ENCODE data around the gene CPE.

The CPE gene

DNA sequence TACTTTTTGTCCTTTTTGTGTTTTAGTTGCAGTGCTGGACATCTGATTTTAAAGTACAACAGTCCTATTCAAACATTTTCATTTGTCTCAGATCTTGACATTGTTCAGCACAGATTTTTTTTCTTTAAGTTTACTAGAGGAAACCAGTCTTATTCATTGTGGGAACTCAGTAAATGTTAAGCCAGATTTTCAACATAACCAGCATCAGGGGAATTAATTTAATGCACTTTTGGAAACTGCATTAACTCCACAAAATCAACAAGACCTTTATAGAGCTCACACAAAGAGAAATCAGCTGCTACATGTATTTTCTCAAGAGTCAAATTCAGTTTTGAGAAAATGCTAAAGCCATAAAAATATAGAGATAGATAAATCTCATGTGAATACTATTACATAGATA, 9.9 kb downstream of the CPE start:
- H3K9me3 ChIP-seq (ENCODE audit: control insufficient read depth, low read length): no peaks in the 10 kb centered on the region
- no peak overlapping the region for H3K4me3 ChIP-seq (ENCODE audit: low read length)
- H3K36me3 ChIP-seq (ENCODE audit: control insufficient read depth, insufficient read depth, low read length): no peaks in the 10 kb centered on the region
- H3K27me3 ChIP-seq (ENCODE audit: control insufficient read depth, insufficient read depth, low read length): no peaks in the 10 kb centered on the region
- no peak overlapping the region for H3K9ac ChIP-seq (ENCODE audit: low read length)
- H3K4me1 ChIP-seq (ENCODE audit: control insufficient read depth, insufficient read depth, low read length): no peaks in the 10 kb centered on the region

DNA sequence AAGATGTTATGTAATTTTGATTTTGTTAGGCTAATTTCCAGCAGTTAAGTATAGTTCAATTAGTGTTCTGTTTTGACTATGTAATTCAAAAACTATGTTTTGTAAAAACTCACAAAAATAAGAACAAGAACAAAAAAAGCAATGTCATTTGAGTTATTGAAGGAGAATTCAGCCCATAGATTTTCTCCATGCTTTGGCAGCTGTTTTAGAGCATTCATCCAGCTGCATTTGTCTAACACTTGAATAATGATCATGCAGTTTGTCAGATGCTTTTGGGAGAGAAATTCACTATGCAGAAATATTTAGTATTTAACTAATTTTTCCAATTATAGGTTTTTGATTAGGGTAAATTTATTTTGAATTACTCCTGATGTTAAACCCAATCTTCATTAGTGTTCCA, 14.2 kb downstream of the CPE start:
- no peaks in the 10 kb centered on the region for H3K36me3 ChIP-seq (ENCODE audit: control insufficient read depth, insufficient read depth, low read length)
- no peaks in the 10 kb centered on the region for H3K9me3 ChIP-seq (ENCODE audit: control insufficient read depth, low read length)
- no peaks in the 10 kb centered on the region for H3K27me3 ChIP-seq (ENCODE audit: control insufficient read depth, insufficient read depth, low read length)
- no peak overlapping the region for H3K9ac ChIP-seq (ENCODE audit: low read length)
- no peak overlapping the region for H3K4me3 ChIP-seq (ENCODE audit: low read length)
- no peaks in the 10 kb centered on the region for H3K4me1 ChIP-seq (ENCODE audit: control insufficient read depth, insufficient read depth, low read length)

DNA sequence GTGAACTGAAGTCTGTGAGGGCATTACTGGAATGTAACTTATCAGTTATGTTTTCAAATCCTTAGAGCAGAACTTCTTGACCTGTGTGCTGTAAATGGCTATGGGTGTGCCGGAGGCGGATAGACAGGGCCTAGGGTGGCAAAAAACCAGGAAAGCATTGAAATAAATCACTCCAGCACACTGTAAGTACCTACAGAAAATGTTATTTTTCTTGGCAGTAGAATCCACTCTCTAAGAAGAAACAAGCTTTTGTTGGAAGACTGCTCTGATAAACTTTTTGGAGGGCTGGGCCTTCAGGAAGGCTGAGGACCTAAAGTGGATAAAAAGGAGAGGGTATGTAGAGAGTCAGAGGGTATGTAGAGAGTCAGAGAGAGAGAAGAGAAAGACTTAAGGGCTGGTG, 14.9 kb downstream of the CPE start:
- no peak overlapping the region for H3K9ac ChIP-seq (ENCODE audit: low read length)
- H3K36me3 ChIP-seq (ENCODE audit: control insufficient read depth, insufficient read depth, low read length): no peaks in the 10 kb centered on the region
- no peaks in the 10 kb centered on the region for H3K9me3 ChIP-seq (ENCODE audit: control insufficient read depth, low read length)

DNA sequence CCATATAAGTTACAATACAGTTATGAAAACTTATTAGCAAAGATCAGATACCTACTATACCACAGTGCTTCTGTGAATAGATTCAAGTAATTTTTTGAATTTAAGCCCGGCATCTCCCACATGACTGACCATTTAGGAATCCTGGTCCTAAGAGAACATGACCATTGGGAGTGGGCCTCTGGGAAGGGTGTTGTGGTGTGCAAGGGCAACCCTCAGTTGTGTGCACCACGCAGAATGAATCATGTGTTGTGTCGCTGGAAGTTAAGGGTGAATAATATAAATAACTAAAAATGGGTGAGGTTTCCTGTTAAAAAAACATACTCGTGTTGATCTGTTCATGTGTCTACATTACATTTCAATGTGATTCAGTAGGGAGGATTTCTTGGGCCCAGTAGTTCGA, 15.5 kb downstream of the CPE start:
- Histone ChIP-seq H3K9ac (ENCODE audit: low read length) (no peak overlapping the region), H3K36me3 (ENCODE audit: control insufficient read depth, insufficient read depth, low read length) (no peaks in the 10 kb centered on the region), H3K27me3 (ENCODE audit: control insufficient read depth, insufficient read depth, low read length) (no peaks in the 10 kb centered on the region), H3K4me3 (ENCODE audit: low read length) (no peak overlapping the region), H3K9me3 (ENCODE audit: control insufficient read depth, low read length) (no peaks in the 10 kb centered on the region), H3K4me1 (ENCODE audit: control insufficient read depth, insufficient read depth, low read length) (no peaks in the 10 kb centered on the region)

More for the DNA sequence above, 14.9 kb downstream of the CPE start:
- Histone ChIP-seq H3K4me1 (ENCODE audit: control insufficient read depth, insufficient read depth, low read length) (no peaks in the 10 kb centered on the region), H3K4me3 (ENCODE audit: low read length) (no peak overlapping the region), H3K27me3 (ENCODE audit: control insufficient read depth, insufficient read depth, low read length) (no peaks in the 10 kb centered on the region)

DNA sequence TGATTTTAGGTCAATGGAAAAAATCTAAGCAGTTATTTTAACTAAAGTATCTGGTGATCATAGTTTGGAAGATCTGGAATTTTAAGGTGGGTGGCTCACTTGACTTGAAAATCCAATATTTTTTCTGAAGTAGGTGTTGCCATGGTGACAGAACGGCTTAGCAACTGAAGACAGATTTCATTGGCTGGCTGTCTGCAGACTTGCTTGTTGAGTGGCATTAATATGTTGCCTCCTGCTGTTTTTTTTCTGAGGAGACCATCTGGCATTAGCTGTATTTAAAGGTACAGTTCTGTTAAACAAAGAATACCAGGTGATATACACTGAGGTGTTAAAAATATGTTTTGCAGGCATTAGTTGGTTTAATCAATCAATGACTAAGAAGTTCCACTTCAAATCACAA, 19.8 kb downstream of the CPE start:
- H3K36me3 ChIP-seq (ENCODE audit: control insufficient read depth, insufficient read depth, low read length): no peaks in the 10 kb centered on the region
- no peak overlapping the region for H3K9ac ChIP-seq (ENCODE audit: low read length)
- H3K4me3 ChIP-seq (ENCODE audit: low read length): no peak overlapping the region
- no peaks in the 10 kb centered on the region for H3K27me3 ChIP-seq (ENCODE audit: control insufficient read depth, insufficient read depth, low read length)
- no peaks in the 10 kb centered on the region for H3K4me1 ChIP-seq (ENCODE audit: control insufficient read depth, insufficient read depth, low read length)
- H3K9me3 ChIP-seq (ENCODE audit: control insufficient read depth, low read length): no peaks in the 10 kb centered on the region

DNA sequence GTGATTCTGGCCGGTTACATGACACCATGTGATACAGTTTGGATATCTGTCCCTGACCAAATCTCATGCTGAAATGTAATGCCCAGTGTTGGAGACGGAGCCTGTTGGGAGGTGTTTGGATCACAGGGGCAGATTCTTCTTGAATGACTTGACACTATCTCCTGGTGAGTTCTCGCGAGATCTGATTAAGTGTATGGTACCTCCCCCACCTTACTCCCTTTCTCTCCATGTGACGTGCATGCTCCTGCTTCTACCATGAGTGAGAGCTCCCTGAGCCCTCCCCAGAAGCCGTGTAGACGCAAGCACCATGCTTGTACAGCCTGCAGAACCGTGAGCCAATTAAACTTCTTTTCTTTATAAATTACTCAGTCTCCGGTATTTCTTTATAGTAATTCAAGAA, 23.6 kb downstream of the CPE start:
- Histone ChIP-seq H3K4me3 (ENCODE audit: low read length) (no peak overlapping the region), H3K9me3 (ENCODE audit: control insufficient read depth, low read length) (no peaks in the 10 kb centered on the region), H3K36me3 (ENCODE audit: control insufficient read depth, insufficient read depth, low read length) (no peaks in the 10 kb centered on the region), H3K4me1 (ENCODE audit: control insufficient read depth, insufficient read depth, low read length) (no peaks in the 10 kb centered on the region), H3K27me3 (ENCODE audit: control insufficient read depth, insufficient read depth, low read length) (no peaks in the 10 kb centered on the region), H3K9ac (ENCODE audit: low read length) (no peak overlapping the region)

DNA sequence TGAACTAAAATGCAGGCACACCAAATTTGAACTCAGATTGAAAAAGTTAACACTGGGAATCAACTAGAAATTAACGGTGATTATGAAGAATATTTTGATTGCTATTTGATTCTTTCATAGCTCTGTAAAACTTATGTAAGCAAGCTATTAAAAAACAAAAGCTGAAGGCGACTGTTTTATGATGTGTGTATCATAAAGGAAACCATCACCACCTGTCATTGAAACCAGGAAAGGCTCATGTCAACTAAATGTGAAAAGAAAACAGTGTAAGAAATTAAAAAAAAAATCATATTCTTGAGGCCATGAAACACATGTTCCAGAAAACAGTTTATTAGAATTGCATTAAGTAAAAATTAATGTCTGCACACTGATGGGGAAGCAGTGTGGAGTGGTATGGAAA, 24.2 kb downstream of the CPE start:
- no peak overlapping the region for H3K9ac ChIP-seq (ENCODE audit: low read length)
- H3K36me3 ChIP-seq (ENCODE audit: control insufficient read depth, insufficient read depth, low read length): no peaks in the 10 kb centered on the region
- H3K4me1 ChIP-seq (ENCODE audit: control insufficient read depth, insufficient read depth, low read length): no peaks in the 10 kb centered on the region

DNA sequence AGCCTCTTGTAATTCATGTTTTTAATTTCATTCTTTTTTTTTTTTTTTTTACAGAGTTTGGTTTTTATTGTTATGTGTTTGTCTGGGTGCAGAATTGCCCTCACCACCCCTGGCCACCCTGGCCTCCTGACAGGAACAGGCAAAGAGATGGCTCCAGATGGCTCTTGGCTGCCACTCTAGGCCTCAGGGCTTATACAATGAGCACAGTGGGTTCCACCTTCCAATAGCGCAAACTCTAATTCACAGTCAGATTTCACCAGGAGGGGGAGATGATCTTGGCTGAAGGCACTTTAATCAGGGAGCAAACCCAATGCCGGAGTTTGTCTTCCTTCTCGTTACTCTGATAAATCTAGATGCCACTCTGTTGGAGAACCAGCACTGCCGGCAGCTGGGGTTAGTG, 24.8 kb downstream of the CPE start:
- Histone ChIP-seq H3K36me3 (ENCODE audit: control insufficient read depth, insufficient read depth, low read length) (no peaks in the 10 kb centered on the region), H3K9ac (ENCODE audit: low read length) (no peak overlapping the region), H3K4me1 (ENCODE audit: control insufficient read depth, insufficient read depth, low read length) (no peaks in the 10 kb centered on the region), H3K9me3 (ENCODE audit: control insufficient read depth, low read length) (no peaks in the 10 kb centered on the region), H3K4me3 (ENCODE audit: low read length) (no peak overlapping the region), H3K27me3 (ENCODE audit: control insufficient read depth, insufficient read depth, low read length) (no peaks in the 10 kb centered on the region)

More for the DNA sequence above, 24.2 kb downstream of the CPE start:
- no peak overlapping the region for H3K4me3 ChIP-seq (ENCODE audit: low read length)
- no peaks in the 10 kb centered on the region for H3K9me3 ChIP-seq (ENCODE audit: control insufficient read depth, low read length)
- H3K27me3 ChIP-seq (ENCODE audit: control insufficient read depth, insufficient read depth, low read length): no peaks in the 10 kb centered on the region

DNA sequence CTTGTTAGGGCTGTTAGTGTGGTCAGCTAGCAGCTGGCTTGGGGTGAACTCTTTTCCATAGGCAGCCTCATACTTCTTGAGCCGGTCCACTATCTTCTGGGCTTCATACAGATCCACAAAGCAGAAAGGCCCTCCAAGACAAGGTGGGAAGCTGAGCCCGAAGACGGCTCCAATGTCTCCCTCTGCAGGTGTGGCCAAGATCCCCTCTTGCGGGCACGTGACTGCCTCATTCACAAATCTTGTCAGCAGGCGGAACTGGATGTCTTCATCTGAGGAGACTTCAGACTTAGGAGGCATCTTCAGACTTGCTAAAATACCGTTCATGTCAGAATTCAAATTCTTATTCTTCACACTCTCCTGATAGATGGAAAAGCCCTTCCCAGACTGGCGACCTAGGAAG, 25.3 kb downstream of the CPE start:
- H3K9me3 ChIP-seq (ENCODE audit: control insufficient read depth, low read length): no peaks in the 10 kb centered on the region
- no peaks in the 10 kb centered on the region for H3K27me3 ChIP-seq (ENCODE audit: control insufficient read depth, insufficient read depth, low read length)
- no peaks in the 10 kb centered on the region for H3K4me1 ChIP-seq (ENCODE audit: control insufficient read depth, insufficient read depth, low read length)

DNA sequence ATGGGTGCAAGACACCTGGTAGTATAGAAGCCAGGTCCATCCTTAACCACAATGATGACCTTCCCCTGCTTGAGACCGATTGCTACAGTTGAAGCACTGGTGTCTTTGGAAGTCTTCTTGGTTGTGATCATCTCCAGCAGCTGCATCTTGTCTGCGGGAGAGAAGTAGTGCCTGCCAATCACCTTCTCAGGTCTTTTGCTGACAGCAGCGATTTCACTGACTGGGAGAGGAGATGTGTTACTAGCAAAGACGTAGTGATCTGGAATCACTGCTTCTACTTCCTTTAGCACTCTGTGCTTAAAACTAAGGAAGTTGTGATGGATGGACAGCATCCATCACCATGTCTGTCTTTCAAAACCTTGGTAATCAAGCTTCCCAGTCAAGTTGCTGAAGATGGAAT, 25.9 kb downstream of the CPE start:
- Histone ChIP-seq H3K4me1 (ENCODE audit: control insufficient read depth, insufficient read depth, low read length) (no peaks in the 10 kb centered on the region), H3K36me3 (ENCODE audit: control insufficient read depth, insufficient read depth, low read length) (no peaks in the 10 kb centered on the region), H3K4me3 (ENCODE audit: low read length) (no peak overlapping the region), H3K27me3 (ENCODE audit: control insufficient read depth, insufficient read depth, low read length) (no peaks in the 10 kb centered on the region), H3K9me3 (ENCODE audit: control insufficient read depth, low read length) (no peaks in the 10 kb centered on the region), H3K9ac (ENCODE audit: low read length) (no peak overlapping the region)

More for the DNA sequence above, 25.3 kb downstream of the CPE start:
- no peaks in the 10 kb centered on the region for H3K36me3 ChIP-seq (ENCODE audit: control insufficient read depth, insufficient read depth, low read length)
- H3K4me3 ChIP-seq (ENCODE audit: low read length): no peak overlapping the region
- H3K9ac ChIP-seq (ENCODE audit: low read length): no peak overlapping the region

DNA sequence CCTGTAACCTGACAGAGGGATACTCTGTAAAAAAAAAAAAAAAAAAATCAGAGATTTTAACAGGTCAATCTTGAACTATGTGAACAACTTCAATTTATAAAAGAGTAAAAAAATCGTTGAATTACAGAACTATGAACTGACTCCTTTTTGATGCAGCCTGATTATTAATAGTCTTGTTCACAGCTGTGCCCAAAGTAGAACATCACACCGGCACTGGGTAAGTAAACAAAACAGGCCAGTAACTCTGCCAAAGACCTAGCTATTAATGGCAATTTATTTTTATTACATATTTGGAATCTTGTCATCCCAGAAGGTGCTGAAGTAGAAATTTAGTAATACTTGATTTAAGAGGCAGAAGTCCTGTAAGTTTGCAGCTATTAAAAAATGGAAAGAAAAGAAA, 31.4 kb downstream of the CPE start:
- Histone ChIP-seq H3K4me1 (ENCODE audit: control insufficient read depth, insufficient read depth, low read length) (no peaks in the 10 kb centered on the region), H3K36me3 (ENCODE audit: control insufficient read depth, insufficient read depth, low read length) (no peaks in the 10 kb centered on the region), H3K9me3 (ENCODE audit: control insufficient read depth, low read length) (no peaks in the 10 kb centered on the region), H3K27me3 (ENCODE audit: control insufficient read depth, insufficient read depth, low read length) (no peaks in the 10 kb centered on the region), H3K9ac (ENCODE audit: low read length) (no peak overlapping the region), H3K4me3 (ENCODE audit: low read length) (no peak overlapping the region)

DNA sequence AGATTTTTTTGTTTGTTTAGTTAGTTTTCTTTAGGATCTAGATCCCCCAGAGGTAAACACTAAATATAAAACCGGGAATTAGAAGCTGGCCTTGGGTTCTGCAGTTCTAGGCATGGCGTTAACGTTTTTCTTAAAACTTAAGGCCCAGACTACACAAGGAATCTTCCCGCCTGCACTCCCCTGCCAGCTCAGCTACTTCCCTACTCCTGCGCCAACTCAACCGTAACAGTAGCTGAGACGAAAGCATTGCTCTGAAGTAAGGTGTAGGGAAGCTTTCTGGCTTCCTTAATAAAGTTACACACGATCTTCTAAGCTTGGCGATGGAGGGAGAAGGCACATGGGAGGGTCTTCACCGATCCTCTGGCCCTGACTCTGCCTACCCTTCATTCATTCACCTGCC, 37.1 kb downstream of the CPE start:
- no peak overlapping the region for H3K9ac ChIP-seq (ENCODE audit: low read length)
- H3K4me3 ChIP-seq (ENCODE audit: low read length): no peak overlapping the region
- H3K4me1 ChIP-seq (ENCODE audit: control insufficient read depth, insufficient read depth, low read length): no peaks in the 10 kb centered on the region
- no peaks in the 10 kb centered on the region for H3K27me3 ChIP-seq (ENCODE audit: control insufficient read depth, insufficient read depth, low read length)
- no peaks in the 10 kb centered on the region for H3K36me3 ChIP-seq (ENCODE audit: control insufficient read depth, insufficient read depth, low read length)
- no peaks in the 10 kb centered on the region for H3K9me3 ChIP-seq (ENCODE audit: control insufficient read depth, low read length)

DNA sequence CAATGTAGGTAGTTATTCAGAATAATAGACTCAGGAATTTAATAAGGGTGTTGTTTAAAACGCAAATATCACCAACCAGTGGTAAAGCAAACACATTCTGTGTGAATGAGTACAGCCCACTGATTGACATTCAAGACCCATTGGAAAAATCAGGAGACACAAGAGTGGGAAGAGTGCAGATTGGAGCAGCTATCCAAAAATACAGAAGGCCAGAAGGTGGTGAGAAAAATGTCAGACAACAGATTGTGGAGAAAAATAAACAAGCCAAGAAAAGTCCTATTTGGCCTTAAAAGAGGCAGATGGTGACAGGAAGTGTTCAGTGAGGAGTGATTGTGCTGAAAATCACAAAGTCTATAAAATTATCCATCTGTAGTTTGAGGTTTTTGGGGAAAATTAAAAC, 39.3 kb downstream of the CPE start:
- no peaks in the 10 kb centered on the region for H3K27me3 ChIP-seq (ENCODE audit: control insufficient read depth, insufficient read depth, low read length)
- no peaks in the 10 kb centered on the region for H3K4me1 ChIP-seq (ENCODE audit: control insufficient read depth, insufficient read depth, low read length)
- no peaks in the 10 kb centered on the region for H3K36me3 ChIP-seq (ENCODE audit: control insufficient read depth, insufficient read depth, low read length)
- no peak overlapping the region for H3K4me3 ChIP-seq (ENCODE audit: low read length)
- no peak overlapping the region for H3K9ac ChIP-seq (ENCODE audit: low read length)
- H3K9me3 ChIP-seq (ENCODE audit: control insufficient read depth, low read length): no peaks in the 10 kb centered on the region

Measured in mucosa of stomach (tissue), 1 donor.